Karpas-422 (cell line): Measurements from ENCODE around the gene PSRC1. TPM values are rescaled to one million over a fixed set of nuclear protein-coding genes. Genes with fewer than 3 reads are reported as not detected.

ENCODE experiments used
- DNase-seq: peaks from one replicate; pipeline ENCODE4 v3.0.0-alpha.2; 2015
- H2AFZ ChIP-seq: fragments of 200-600 bp; sonication (generic); 2 replicates; pipeline ENCODE4 v1.6.1; 2014; ENCODE audit warnings: antibody characterized with exemption, low read length, mixed read lengths
- H3K27ac ChIP-seq: fragments of 200-600 bp; sonication (generic); 2 replicates; pipeline ENCODE4 v1.5.1; 2014; ENCODE audit warnings: mild to moderate bottlenecking, low read length, moderate library complexity
- H3K27me3 ChIP-seq: fragments of 200-600 bp; sonication (generic); 2 replicates; pipeline ENCODE4 v1.6.1; 2014; ENCODE audit warnings: low read length, mixed read lengths
- H3K36me3 ChIP-seq: fragments of 200-600 bp; sonication (generic); 2 replicates; pipeline ENCODE4 v1.6.1; 2014; ENCODE audit warnings: low read length, mixed read lengths; ENCODE audit not compliant: insufficient read depth
- H3K4me1 ChIP-seq: fragments of 200-600 bp; sonication (generic); 2 replicates; pipeline ENCODE4 v1.6.1; 2014; ENCODE audit warnings: mild to moderate bottlenecking, low read length, mixed read lengths
- H3K4me2 ChIP-seq: fragments of 200-600 bp; sonication (generic); 2 replicates; pipeline ENCODE4 v1.6.1; 2014; ENCODE audit warnings: low read length, low read depth, mild to moderate bottlenecking; ENCODE audit not compliant: poor library complexity, severe bottlenecking
- H3K4me3 ChIP-seq: fragments of 200-600 bp; sonication (generic); 2 replicates; pipeline ENCODE4 v1.5.1; 2014; ENCODE audit warnings: mild to moderate bottlenecking, antibody characterized with exemption, low read length, mixed read lengths
- H3K79me2 ChIP-seq: fragments of 200-600 bp; sonication (generic); 2 replicates; pipeline ENCODE4 v1.6.1; 2014; ENCODE audit warnings: mild to moderate bottlenecking, low read length, mixed read lengths
- H3K9ac ChIP-seq: fragments of 200-600 bp; sonication (generic); 2 replicates; pipeline ENCODE4 v1.6.0; 2014; ENCODE audit warnings: low read length
- H3K9me2 ChIP-seq: fragments of 200-600 bp; sonication (generic), shearing (Covaris generic); replicated peaks from 2 replicates; pipeline ENCODE4 v1.6.0; 2014; ENCODE audit warnings: mild to moderate bottlenecking, low read length, moderate library complexity; ENCODE audit not compliant: insufficient read depth
- H3K9me3 ChIP-seq: fragments of 300-700, 200-600 bp; sonication (generic); 2 replicates; pipeline ENCODE4 v1.6.1; 2014; ENCODE audit warnings: low read length, mixed read lengths
- H4K20me1 ChIP-seq: fragments of 200-600 bp; sonication (generic); 2 replicates; pipeline ENCODE4 v1.6.1; 2014; ENCODE audit warnings: mild to moderate bottlenecking, antibody characterized with exemption, low read length, low read depth; ENCODE audit not compliant: insufficient read depth
- total RNA-seq: library from RNA; depleted of rRNA; stranded (reverse); fragments of >200 nt; shearing (Covaris generic); gene quantifications from 2 replicates; pipeline ENCODE4 v1.2.3, GENCODE V29; 2014; ENCODE audit warnings: low replicate concordance

Gene PSRC1
- total RNA-seq, 1 experiment from 2014 or later, result 6.3 TPM

DNA sequence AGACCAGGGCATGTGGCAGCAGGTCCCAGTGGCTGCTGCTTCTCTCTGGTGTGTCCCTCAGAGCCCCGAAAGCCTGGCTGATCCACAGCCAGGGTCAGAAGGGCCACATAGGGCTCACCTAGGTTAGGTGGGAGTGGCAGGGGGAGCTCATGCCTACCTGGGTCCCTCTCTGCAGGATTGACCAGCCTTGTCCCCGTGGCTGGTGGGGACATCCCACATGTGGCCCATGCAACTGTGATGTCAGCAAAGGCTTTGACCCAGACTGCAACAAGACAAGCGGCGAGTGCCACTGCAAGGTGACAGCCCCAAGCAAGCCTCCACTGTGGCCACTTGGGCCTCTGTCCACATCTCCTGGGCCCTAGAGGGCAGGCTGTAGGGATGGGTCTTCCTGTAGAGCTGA is 17.9 kb downstream of the PSRC1 start:
- no peaks in the 10 kb centered on the region for H3K79me2 ChIP-seq
- H4K20me1 ChIP-seq, result no peaks in the 10 kb centered on the region; the same call in 1 of the 2 replicates
- H3K4me2 ChIP-seq, result no peak overlapping the region
- no peak for DNase-seq
- H3K9ac ChIP-seq, result no peak overlapping the region
- H3K27me3 ChIP-seq, result no peaks in the 10 kb centered on the region
- H3K4me3 ChIP-seq, result no peak overlapping the region
- no peaks in the 10 kb centered on the region for H3K36me3 ChIP-seq
- H3K9me2 ChIP-seq, result no peaks in the 10 kb centered on the region
- no peaks in the 10 kb centered on the region for H3K9me3 ChIP-seq
- no peaks in the 10 kb centered on the region for H3K4me1 ChIP-seq
- no peak overlapping the region for H3K27ac ChIP-seq
- no peak overlapping the region for H2AFZ ChIP-seq

GRCh38 chr1:109264379-109264755 is 18.6 kb downstream of the PSRC1 start:
- Histone ChIP-seq H3K27ac (no peak overlapping the region), H3K79me2 (no peaks in the 10 kb centered on the region), H3K9me2 (no peaks in the 10 kb centered on the region)

GRCh38 chr1:109263597-109264378 is 19.2 kb downstream of the PSRC1 start:
- no peak overlapping the region for H3K4me2 ChIP-seq
- peak; percentile 88 for DNase-seq
- H3K4me1 ChIP-seq, result no peaks in the 10 kb centered on the region
- no peaks in the 10 kb centered on the region; the same call in 1 of the 2 replicates for H4K20me1 ChIP-seq
- H3K36me3 ChIP-seq, result no peaks in the 10 kb centered on the region
- no peaks in the 10 kb centered on the region for H3K9me3 ChIP-seq
- no peak overlapping the region for H2AFZ ChIP-seq
- no peak overlapping the region for H3K9ac ChIP-seq
- no peak overlapping the region for H3K27ac ChIP-seq
- H3K27me3 ChIP-seq, result no peaks in the 10 kb centered on the region
- no peaks in the 10 kb centered on the region for H3K79me2 ChIP-seq
- H3K4me3 ChIP-seq, result no peak overlapping the region
- H3K9me2 ChIP-seq, result no peaks in the 10 kb centered on the region

More at GRCh38 chr1:109264379-109264755, 18.6 kb downstream of the PSRC1 start:
- no peak for DNase-seq
- Histone ChIP-seq H3K9me3 (no peaks in the 10 kb centered on the region), H3K36me3 (no peaks in the 10 kb centered on the region), H3K4me2 (no peak overlapping the region), H2AFZ (no peak overlapping the region), H3K4me1 (no peaks in the 10 kb centered on the region), H3K9ac (no peak overlapping the region), H3K4me3 (no peak overlapping the region), H4K20me1 (no peaks in the 10 kb centered on the region; the same call in 1 of the 2 replicates), H3K27me3 (no peaks in the 10 kb centered on the region)

DNA sequence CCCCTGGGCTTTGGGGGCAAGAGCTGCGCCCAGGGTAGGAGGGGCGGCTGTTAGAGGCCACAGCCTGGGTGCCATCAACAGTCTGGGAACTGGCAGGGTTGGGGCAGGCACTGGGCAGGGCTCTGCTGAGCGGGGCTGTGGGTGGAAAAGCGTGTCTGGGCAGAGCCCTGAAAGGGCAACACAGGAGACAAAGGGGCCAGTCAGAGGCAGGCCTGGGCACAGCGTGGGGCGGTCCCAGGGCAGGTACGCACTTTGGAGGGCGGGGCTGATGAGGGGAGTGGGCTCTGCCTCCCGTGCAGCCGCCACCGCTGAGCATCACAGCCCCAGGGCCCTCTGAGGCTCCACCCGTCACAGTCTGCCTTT is 19.7 kb downstream of the PSRC1 start:
- no peaks in the 10 kb centered on the region for H3K36me3 ChIP-seq
- no peaks in the 10 kb centered on the region for H3K9me2 ChIP-seq

DNA sequence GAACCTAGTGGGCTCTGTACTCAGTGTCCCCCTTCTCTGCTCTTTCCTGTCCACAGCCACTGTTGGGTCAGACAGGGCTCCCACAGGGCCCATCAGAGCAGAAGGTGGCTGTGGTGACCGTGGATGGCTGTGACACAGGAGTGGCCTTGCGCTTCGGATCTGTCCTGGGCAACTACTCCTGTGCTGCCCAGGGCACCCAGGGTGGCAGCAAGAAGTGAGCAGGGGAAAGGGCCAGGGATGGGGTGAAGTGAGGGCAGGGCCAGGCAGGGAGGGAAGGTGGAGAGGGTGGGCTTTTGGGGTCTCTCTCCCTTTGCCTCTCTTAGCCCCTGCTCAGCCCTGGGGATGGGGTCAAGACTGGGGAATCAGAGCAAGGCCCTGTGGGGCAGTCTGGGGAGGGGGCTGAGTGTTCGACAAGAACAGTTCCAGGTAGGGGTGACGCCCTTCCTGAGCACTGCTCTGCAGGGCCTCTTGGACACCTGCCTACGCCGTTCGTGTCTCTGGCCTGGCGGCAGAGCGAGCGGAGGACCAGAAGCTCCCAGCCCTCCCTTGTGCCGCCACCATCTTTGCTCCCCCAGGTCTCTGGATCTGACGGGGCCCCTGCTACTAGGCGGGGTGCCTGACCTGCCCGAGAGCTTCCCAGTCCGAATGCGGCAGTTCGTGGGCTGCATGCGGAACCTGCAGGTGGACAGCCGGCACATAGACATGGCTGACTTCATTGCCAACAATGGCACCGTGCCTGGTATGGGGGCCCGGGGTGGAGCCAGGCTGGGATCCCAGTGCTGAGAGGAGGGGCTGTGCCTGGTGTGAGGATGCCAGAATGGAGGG is 20.5 kb downstream of the PSRC1 start:
- Histone ChIP-seq H3K9me3 (no peaks in the 10 kb centered on the region), H3K4me1 (no peaks in the 10 kb centered on the region), H3K27ac (no peak overlapping the region), H4K20me1 (no peaks in the 10 kb centered on the region; the same call in 1 of the 2 replicates), H3K79me2 (no peaks in the 10 kb centered on the region), H3K4me3 (no peak overlapping the region), H2AFZ (no peak overlapping the region), H3K36me3 (no peaks in the 10 kb centered on the region), H3K9me2 (no peaks in the 10 kb centered on the region), H3K9ac (no peak overlapping the region), H3K27me3 (no peaks in the 10 kb centered on the region), H3K4me2 (no peak overlapping the region)
- DNase-seq, result no peak

More for the DNA sequence above, 19.7 kb downstream of the PSRC1 start:
- Histone ChIP-seq H3K4me3 (no peak overlapping the region), H3K27me3 (no peaks in the 10 kb centered on the region), H3K9ac (no peak overlapping the region), H4K20me1 (no peaks in the 10 kb centered on the region; the same call in 1 of the 2 replicates), H3K9me3 (no peaks in the 10 kb centered on the region), H3K79me2 (no peaks in the 10 kb centered on the region), H3K4me1 (no peaks in the 10 kb centered on the region), H3K4me2 (no peak overlapping the region), H2AFZ (no peak overlapping the region), H3K27ac (no peak overlapping the region)
- DNase-seq, result no peak

GRCh38 chr1:109261578-109261977 is 21.4 kb downstream of the PSRC1 start:
- no peak overlapping the region for H3K4me2 ChIP-seq
- H3K4me1 ChIP-seq, result no peaks in the 10 kb centered on the region
- no peaks in the 10 kb centered on the region for H3K9me2 ChIP-seq
- H4K20me1 ChIP-seq, result no peaks in the 10 kb centered on the region; the same call in 1 of the 2 replicates
- no peaks in the 10 kb centered on the region for H3K79me2 ChIP-seq
- no peak overlapping the region for H3K4me3 ChIP-seq
- H3K9me3 ChIP-seq, result no peaks in the 10 kb centered on the region
- H3K27ac ChIP-seq, result no peak overlapping the region
- H3K36me3 ChIP-seq, result no peaks in the 10 kb centered on the region
- H3K27me3 ChIP-seq, result no peaks in the 10 kb centered on the region
- H2AFZ ChIP-seq, result no peak overlapping the region
- no peak for DNase-seq
- H3K9ac ChIP-seq, result no peak overlapping the region

- Histone ChIP-seq H3K36me3 (no peaks in the 10 kb centered on the region), H3K4me1 (no peaks in the 10 kb centered on the region), H3K9ac (no peak overlapping the region), H3K9me2 (no peaks in the 10 kb centered on the region), H3K27me3 (no peaks in the 10 kb centered on the region), H4K20me1 (no peaks in the 10 kb centered on the region; the same call in 1 of the 2 replicates), H3K27ac (no peak overlapping the region), H3K4me3 (no peak overlapping the region), H3K79me2 (no peaks in the 10 kb centered on the region), H3K9me3 (no peaks in the 10 kb centered on the region), H3K4me2 (no peak overlapping the region), H2AFZ (no peak overlapping the region)
- DNase-seq, result no peak
These were observed 21.9 kb downstream of the PSRC1 start for GRCh38 chr1:109261006-109261405.
